GM19372 (cell line): Measurements from ENCODE around the gene THBD.

Source experiments
- ATAC-seq: cut with Tn5 transposase; IDR thresholded peaks from one replicate; pipeline ENCODE4 v1.9.1; 2021; ENCODE audit warnings: mild to moderate bottlenecking, low read depth, moderate library complexity; ENCODE audit not compliant: unreplicated experiment

Gene THBD

GRCh38 chr20:23084845-23085365 is 35.4 kb upstream of the THBD start:
- ATAC-seq, result no peak

- ATAC-seq, result no peak
Observed at GRCh38 chr20:23084282-23084844, 34.9 kb upstream of the THBD start.

- ATAC-seq, result no peak
Observed at GRCh38 chr20:23083553-23084220, 34.2 kb upstream of the THBD start.

GRCh38 chr20:23082846-23083552 is 33.5 kb upstream of the THBD start:
- ATAC-seq, result no peak

DNA sequence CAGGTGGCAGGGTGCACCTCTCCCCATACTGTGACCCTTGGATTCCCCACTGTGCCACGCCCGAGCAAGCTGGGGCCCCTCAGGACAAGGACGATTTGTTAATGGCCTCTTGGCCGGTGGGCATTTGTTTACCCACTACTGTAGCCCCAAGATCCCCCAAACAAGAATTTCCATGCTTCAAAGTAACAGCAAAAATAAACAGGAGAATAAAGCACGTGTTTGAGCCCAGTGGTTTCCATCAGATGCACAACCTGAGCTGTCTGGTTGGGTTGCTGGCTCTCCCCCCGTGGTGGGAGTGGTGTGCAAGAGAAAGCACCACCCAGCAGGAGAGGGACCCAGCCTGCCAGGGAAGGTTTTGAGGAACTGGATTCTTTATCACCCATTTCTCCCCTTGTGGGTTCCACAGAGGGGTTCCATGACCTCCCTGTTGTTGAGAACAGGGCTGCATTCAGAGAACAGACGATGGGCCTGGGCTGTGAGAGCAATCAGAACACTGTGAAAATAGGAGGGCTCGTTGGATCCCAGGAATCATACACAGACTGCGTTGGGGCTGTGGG is 31.9 kb upstream of the THBD start:
- ATAC-seq, result no peak

GRCh38 chr20:23080521-23080920 is 31.0 kb upstream of the THBD start:
- no peak for ATAC-seq

DNA sequence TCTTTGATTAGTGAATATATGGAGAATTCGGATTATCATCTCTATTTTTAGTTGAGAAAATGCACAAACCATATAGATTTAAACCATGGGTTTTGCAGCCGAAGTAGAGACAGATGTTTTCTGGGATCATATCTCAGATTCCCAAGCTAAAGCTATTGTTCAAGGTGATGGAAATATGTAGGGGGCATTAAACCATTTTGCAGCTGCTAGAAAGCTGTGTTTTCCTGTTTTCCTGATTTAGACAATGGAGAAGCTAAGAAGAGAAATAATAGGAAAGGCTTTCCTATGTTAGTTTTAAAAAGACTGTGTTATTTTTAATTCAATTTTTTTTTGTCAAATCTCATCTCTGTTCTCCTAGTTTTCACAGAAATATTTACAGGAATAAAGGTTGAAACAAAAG is 30.5 kb upstream of the THBD start:
- no peak for ATAC-seq

- ATAC-seq, result no peak
Observed at GRCh38 chr20:23079016-23079351, 29.5 kb upstream of the THBD start.

- no peak for ATAC-seq
Observed at GRCh38 chr20:23078351-23079015, 29.0 kb upstream of the THBD start.

DNA sequence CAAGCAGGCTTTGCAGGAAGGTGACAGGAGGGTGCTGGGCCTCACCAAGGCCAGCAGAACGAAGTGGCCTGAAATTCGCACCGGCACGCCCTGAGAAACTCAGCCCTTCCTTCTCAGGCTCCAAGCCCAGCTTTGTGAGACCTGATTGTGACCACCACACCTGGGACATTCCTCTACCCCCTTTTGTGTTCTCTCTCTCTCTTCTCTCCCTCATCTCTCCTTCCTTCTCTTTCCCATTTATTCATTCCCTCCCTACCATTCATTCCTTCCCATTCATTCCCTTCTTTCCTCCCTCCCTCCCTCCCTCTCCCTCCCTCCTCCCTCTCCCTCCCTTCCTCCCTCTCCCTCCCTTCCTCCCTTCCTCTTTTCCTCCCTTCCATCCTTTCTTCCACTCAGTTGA is 27.8 kb upstream of the THBD start:
- no peak for ATAC-seq

- ATAC-seq, result no peak
Observed at GRCh38 chr20:23074052-23074451, 24.6 kb upstream of the THBD start.

DNA sequence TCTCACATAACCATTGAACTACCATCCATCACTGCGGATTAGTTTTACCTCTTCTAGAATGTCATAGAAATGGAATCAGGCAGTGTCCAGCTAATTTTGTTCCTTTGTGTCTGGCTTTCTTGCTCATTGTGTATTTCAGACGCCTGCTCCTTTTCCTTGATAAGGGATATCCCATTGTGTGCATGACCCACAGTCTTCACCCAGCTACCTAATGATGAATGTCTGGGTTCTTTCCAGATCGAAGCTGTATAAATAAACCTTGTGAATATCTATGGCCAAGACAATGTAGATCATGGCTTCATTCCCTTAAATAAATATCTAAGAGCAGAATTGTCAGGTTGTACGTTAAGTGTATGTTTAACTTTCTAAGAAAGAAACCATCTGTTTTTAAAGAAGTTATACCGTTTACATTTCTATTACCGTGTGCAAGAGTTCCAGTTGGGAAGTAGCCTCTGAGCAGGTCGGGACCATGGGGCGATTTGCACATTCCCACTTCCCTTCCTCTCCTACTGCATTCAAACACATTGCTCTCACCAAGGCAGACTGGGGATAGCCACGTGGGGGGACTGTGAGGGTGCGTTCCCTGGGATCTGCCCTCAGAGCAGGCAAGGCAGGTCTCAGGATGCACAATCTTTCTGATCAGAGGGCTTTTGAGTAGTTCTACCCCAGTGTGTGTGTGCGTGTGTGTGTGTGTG is 23.6 kb upstream of the THBD start:
- no peak for ATAC-seq

DNA sequence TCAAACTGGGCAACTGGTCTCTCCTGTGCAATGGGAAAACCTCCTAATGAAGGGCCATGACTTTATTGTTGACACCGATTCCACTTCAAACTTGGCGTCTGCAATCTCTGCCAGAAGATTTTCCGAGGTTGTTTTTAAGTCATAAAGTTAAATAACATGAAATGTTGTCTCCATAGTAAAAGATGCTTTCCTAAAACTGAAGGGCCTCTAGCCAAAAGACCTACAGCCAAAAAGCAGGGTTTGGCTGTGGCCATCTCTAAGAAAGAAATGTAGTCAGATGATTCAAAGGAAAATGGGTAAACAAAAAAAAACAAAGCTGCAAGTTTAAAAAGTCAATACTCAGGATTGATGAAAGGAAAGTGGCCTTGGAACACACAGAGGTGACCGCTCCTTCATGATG is 22.5 kb upstream of the THBD start:
- no peak for ATAC-seq

GRCh38 chr20:23071398-23071797 is 21.9 kb upstream of the THBD start:
- ATAC-seq, result no peak

DNA sequence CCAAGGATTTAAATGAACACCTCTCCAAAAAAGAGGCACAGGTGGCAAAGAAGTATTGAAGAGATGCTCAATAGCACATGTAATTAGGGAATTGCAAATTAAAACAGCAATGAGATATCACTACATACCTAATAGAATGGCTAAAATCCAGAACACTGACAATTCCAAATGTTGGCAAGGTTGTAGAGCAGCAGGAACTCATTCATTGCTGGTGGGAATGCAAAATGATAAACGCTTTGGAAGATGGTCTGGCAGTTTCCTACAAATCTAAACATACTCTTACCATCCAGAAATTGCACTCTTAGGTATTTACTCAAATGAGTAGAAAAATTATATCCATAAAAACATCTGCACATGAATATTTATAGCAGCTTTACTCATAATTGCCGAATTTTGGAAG is 19.6 kb upstream of the THBD start:
- ATAC-seq, result no peak

DNA sequence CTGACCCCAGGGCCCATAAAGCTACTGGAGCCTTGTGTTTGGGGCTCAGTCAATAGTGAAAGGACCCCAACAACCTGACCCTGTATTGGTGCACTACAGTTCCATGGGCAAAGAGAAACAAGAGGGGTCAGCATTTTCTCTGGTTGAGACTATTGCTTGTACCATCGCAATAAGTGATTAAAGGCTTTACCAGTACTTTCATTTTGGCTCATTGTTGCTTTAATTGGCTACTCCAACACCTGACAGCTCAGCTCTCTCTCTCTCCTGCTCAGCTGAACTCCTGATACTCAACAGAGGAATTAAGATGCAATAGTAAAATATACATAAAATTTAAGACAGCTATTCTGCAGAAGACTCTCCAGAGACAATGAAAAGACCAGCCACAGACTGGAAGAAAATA is 18.8 kb upstream of the THBD start:
- ATAC-seq, result no peak

DNA sequence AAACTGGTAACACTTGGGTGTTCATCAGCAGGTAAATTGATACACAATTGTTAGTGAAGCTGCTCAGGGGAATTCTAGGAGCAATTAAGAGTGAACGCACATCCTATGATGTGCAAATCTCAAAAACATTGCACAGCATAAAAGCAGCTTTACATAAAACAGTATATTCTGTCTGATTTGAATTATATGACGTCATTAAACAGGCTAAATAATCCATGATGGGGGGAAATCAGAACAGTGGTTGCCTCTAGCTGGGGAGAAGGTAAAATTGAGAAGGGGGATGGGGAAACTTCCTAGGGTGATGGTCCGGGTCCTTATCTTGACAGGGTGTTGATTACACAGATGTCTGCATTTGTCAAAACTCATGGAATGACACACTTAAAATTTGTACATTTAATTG is 17.3 kb upstream of the THBD start:
- no peak for ATAC-seq

GRCh38 chr20:23065266-23066201 is 16.1 kb upstream of the THBD start:
- ATAC-seq, result no peak

DNA sequence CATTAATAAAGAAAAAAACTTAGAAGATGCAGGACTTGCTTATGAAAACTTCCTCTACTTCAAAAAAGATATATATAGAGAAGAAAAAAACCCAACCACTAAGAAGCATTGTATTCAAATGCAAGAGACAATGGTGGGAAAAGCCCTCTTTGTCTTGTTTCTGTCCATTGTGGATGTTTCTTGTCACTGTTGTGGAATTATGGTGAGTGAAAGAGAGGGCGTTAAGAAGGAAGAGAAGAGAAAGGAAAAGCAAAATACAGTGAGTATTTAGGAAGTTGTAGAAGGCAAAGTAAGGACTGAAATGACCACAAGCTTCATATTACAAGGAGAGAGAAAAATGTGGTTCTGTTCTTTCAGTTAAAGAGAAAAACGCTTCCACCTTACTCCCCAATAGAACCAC is 14.1 kb upstream of the THBD start:
- ATAC-seq, result no peak
